HK-2 (cell line): Measurements from ENCODE around the gene PLD1.
"Not testable (repeated sequence)": the region's sequence is repeated elsewhere in the genome, so short reads cannot be mapped to it uniquely, and the experiment has no call there.

Source experiments
- DNase-seq: peaks from one replicate; pipeline ENCODE4 v3.0.0-alpha.2; 2018; ENCODE audit not compliant: unreplicated experiment

PLD1 gene

GRCh38 chr3:171663805-171664204, 146.5 kb downstream of the PLD1 start:
- DNase-seq = no peak

DNA sequence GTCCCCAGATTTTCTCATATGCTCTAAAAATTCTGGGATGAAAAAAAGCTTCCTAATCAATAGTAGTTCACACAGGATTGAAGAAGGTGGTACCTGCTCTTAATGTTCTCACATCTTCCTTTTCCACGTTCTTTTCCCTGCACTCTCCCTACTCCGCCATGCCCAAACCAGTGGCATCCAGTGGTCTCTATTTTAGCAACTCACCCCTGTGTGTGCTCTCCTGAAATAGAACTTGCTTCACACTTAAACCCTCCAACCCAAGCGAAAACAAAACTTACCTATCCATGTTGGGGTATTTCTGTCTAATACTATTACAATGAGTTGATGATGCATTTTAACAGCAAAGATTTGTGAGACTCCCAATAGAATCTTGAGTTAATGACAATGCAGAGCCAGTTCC, 148.8 kb downstream of the PLD1 start:
- DNase-seq = no peak

- no peak for DNase-seq
Measured at GRCh38 chr3:171660188-171660587, 150.1 kb downstream of the PLD1 start.

- DNase-seq = no peak
Measured at GRCh38 chr3:171658841-171659240, 151.4 kb downstream of the PLD1 start.

DNA sequence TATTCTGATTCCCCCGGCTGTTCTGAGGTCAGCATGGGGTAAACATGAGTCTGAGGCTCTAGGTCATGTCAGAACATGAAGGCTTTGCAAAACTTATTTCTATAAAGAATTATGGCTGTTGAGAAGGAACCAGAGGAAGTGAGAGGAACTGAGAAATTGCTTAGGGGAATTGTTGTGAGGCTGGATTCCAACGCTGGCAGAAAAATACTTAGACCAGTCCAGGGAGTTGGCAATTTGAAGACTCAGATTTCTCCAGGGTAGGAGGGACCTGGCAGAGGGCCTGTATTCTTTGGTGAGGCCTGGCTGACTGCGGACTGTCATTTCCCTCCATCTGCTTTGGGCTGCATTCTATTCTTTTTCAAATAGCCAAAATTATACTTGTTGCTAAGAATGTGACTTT, 155.5 kb downstream of the PLD1 start:
- no peak for DNase-seq

- no peak for DNase-seq
Measured at GRCh38 chr3:171654326-171654725, 156.0 kb downstream of the PLD1 start.

GRCh38 chr3:171653701-171654100, 156.6 kb downstream of the PLD1 start:
- DNase-seq = no peak

GRCh38 chr3:171652932-171653331, 157.4 kb downstream of the PLD1 start:
- DNase-seq = no peak

- no peak for DNase-seq
Measured at GRCh38 chr3:171649911-171650592, 160.2 kb downstream of the PLD1 start.

DNA sequence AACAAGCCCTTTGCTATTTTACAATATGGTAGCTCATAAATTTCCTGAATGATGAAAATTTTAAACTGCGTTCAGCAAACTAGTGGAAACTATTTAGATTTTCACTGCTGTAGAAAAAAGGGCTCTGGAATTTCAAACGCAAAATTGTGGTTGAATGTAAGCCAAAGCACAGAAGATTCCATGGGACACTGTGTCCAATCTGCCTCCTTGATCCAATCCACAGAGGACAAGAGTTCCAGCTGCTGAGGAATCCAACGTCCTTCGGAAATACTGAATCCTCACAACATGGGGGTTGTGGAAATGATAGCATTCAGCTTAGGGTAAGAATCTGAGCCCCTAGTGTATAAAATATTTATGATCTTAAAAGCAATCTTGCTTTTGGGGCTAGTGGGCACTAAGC, 161.0 kb downstream of the PLD1 start:
- DNase-seq = no peak

DNA sequence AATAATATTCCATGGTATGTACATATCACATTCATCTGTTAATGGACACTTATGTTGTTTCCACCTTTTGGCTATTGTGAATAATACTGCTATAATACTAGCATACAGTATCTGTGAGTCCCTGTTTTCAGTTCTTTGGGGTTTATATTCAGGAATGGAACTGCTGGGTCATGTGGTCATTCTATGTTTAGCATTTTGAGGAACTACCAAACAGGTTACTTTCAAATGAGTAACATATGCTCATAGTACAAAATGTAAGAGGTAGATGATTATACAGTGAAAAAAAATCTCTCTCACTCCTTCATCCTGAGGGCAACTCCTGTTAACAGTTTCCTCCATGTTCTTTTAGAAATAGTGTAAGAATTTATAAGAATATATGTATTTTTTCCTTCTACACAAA, 162.2 kb downstream of the PLD1 start:
- DNase-seq = no peak

- no peak for DNase-seq
Measured at GRCh38 chr3:171646357-171647133, 163.7 kb downstream of the PLD1 start.

DNA sequence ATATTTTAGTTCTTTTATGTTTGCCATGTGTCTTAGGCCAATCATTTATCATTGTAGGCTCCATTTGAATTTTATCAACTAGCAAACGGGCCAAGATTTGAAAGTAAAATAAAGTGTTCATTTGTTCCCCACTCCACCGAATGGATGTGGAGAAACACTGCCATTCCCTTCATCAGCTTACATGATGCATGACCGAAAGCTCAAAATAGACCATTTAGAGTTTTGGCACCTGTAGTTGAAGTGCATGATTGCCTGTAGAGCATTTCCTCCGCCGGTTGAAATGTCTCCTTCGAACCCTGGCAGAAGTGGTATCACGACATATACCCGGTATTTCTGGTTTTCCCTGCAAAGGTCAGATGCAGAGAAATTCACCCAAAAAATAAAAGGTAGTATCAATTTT, 165.6 kb downstream of the PLD1 start:
- DNase-seq = no peak

- no peak for DNase-seq
Measured at GRCh38 chr3:171643681-171644080, 166.6 kb downstream of the PLD1 start.

DNA sequence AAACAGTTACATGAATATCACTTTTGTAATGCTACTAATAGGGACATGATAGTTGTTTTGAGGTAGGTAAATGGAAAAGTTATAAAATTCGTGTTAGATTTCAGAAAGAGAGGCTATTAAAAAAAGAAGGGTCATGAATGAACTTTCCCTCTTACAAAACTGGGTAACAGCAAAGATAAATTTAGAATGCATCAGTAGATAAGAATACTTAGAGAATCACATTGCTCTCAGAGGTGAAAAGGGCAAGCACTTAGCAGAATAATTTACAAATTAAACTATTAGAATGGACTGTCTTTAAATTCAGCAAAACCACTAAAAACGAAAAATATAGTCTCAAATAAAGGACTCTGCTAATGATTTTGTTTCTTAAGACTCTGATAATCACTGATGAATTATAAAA, 167.2 kb downstream of the PLD1 start:
- DNase-seq = no peak

- peak; percentile 20 for DNase-seq
Measured at GRCh38 chr3:171640520-171641412, 169.5 kb downstream of the PLD1 start.

DNA sequence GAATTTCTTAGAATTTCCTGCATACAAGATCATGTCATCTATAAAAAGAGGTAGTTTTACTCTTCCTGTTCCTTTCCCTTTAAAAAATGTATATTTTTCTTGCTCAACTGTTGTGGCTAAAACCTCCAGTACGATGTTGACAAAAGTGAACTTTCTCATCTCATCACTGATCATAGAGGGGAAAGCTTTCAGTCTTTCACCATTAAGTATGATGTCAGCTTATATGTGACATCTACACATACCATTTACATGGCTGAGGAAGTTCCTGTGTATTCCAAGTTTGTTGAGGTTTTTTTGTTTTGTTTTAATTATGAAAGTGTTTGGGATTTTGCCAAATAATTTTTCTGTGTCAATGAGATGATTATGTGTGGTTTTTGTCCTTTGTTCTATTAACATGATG, 173.6 kb downstream of the PLD1 start:
- DNase-seq = no peak

DNA sequence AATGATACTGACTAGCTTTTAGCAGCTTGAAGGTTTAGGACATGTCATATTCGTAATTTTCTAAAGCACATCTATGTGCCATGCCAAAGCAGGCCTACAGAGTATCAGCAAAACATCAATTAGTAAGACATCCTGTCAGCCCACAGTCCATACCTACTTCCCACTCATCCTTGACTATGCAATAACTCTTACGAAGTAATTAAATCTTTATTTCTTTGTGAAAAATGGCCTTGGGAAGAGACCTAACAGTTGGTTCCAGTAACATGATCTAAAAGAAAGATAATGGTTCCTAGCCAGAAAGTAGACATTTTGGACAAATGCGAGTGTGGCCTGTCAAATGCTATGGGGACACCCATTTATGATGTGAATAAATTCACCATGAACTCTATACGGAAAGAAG, 177.5 kb downstream of the PLD1 start:
- DNase-seq = no peak

- not testable (repeated sequence) for DNase-seq
Measured at GRCh38 chr3:171626799-171627198, 183.5 kb downstream of the PLD1 start.

GRCh38 chr3:171622126-171622525, 188.2 kb downstream of the PLD1 start:
- no peak for DNase-seq

GRCh38 chr3:171620825-171621434, 189.4 kb downstream of the PLD1 start:
- no peak for DNase-seq

- DNase-seq = no peak
Measured at GRCh38 chr3:171616798-171617197, 193.5 kb downstream of the PLD1 start.
